NCI-H524 (cell line): ENCODE measurements around the gene KCTD19.
"Not testable (repeated sequence)": the region's sequence is repeated elsewhere in the genome, so short reads cannot be mapped to it uniquely, and the experiment has no call there.

Experiments
- DNase-seq, 2 experiments: peaks; one replicate each; lab custom pipeline; 2025; lab: John Stamatoyannopoulos, UW

KCTD19 gene

DNA sequence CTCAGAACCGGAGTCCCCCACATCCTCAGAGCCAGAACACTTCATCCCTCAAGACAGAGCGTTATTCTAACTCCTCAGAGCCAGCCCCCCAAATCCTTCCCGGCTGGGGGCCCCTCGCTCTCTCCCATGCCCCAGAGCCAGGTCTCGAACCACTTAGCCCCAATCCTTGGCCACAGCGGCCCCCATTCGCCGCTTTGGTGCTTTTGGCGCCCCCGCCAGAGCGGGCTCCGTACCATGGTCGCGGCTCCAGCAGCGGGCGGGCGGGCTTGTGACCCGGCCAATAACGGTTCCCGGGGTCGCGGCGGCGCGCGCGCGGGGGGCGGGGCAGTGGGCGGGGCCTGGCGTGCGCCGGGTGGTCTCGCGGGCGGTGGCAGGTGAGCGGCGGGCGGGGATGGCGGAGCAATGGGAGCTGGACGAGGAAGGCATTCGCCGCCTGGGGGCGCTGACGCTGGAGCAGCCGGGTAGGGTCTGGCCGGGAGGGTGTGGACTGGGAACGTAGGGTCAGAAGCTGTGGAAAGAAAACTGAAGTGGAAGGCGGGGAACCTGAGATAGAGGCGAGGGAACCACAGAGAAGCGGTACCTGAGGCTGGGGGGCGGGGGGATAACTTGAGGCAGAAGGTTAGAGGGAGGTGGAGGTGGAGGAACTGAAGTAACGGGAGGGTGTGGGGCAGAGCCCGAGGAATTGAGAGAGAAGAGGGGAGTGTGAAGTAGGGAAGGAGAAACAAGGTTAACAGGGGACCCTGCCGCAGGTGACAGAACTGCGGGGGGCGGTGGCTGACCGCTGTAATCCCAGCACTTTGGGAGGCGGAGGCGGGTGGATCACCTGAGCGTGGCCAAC lies at the start of gene KCTD19, which contains the start of gene LRRC36:
KCTD19 (minus strand) TSS at position 270 of the 838 bp plus-strand sequence; CDS start at position 236, 34 bp downstream.
LRRC36 (plus strand) TSS at position 344 of the 838 bp plus-strand sequence; CDS start at position 392, 48 bp downstream.
- DNase-seq = peak; percentile 74 to 88

DNA sequence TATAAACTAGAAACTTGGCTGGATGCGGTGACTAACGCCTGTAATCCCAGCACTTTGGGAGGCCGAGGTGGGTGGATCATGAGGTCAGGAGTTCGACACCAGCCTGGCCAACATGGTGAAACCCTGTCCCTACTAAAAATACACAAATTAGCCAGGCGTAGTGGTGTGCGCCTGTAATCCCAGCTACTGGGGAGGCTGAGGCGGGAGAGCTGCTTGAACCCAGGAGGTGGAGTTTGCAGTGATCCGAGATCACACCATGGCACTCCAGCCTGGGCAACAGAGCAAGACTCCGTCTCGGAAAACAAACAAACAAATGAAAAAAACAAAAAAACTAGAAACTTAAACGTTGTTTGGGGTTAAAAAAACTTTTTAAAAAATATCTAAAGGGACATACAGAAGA lies 49.5 kb upstream of the KCTD19 start:
- DNase-seq = not testable (repeated sequence)

DNA sequence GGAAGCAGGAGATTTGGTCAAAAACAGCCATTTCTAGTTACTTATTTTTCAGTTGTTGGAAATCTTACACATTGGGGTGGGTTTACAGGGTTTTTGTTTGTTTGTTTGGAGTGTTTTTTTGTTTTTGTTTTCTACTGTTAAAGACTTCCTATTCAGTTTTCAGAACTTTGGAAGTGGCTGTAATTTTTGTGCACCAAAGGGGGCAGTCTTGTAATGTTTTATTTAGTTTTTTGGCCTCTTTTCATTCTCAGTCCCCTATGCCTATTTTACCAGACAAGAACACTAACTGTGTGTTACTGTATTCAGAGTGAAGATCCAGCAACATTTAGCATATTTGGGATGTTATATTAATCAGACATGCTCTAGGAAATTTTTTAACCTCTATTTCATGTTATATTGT lies 46.1 kb upstream of the KCTD19 start:
- peak in 1 of 2 experiments; percentile 43 for DNase-seq

DNA sequence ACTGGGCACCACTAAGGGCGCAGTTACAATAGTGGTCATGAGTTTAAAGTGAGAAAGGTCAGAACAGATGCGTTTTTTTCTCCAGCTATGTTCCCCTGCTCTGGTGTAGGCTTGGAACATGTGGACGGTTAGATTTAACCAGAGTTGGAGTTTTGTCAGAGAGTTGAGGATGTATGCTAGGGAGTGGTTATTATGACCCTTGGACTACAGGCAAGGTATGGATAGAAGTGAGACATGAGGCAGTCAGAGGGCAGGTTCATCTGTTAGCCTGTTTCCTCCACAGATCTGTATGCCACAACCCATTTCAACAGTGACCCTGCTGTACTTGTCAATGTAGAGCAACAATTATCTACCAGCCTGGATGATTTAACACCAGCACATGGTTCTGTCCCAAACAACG lies 44.1 kb upstream of the KCTD19 start:
- DNase-seq = no peak

DNA sequence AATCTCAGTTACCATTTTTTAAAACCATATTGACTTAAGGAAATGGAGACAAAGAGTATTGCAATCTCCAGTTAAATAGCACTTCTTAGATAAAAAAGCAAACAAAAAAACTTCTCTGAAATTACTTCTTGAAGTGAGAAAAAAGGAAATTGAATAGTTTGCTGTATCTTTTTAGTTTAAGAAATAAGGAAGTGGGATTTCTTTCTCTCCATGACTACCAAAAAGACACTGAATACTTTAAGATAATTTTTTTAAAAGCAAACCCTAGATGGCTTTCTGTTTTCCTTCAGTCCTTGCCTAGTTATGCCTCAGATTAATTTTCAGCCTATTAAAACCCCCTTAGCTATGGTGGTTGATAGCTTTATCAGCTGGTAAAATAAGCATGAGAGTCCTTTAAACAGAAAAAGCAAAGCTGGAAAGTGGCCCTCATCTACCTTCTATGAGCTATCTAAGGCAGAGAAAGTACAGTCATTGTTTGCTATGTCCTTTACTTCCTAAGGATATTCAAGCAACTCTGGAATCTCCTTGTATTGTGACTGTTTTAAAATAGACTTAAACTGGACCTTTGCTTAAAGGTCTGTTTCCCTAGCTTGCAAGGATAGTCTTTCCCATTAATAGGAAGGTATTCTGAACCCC lies 38.2 kb upstream of the KCTD19 start:
- DNase-seq = no peak

DNA sequence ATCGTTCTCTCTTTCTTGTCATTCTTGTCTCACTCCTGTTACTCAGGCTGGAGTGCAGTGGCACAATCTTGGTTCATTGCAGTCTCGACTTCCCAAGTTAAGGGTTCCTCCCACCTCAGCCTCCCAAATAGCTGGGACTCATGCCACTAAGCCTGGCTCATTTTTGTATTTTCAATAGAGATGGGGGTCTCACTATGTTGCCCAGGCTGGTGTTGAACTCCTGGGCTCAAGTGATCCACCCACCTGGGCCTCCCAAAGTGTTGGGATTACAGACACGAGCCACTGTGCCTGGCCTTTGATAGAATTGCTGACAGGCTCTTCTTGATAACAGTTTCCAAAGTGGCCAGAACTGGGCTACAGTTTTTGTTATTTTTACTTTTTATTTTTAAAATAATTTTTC lies 34.5 kb upstream of the KCTD19 start:
- no peak for DNase-seq

DNA sequence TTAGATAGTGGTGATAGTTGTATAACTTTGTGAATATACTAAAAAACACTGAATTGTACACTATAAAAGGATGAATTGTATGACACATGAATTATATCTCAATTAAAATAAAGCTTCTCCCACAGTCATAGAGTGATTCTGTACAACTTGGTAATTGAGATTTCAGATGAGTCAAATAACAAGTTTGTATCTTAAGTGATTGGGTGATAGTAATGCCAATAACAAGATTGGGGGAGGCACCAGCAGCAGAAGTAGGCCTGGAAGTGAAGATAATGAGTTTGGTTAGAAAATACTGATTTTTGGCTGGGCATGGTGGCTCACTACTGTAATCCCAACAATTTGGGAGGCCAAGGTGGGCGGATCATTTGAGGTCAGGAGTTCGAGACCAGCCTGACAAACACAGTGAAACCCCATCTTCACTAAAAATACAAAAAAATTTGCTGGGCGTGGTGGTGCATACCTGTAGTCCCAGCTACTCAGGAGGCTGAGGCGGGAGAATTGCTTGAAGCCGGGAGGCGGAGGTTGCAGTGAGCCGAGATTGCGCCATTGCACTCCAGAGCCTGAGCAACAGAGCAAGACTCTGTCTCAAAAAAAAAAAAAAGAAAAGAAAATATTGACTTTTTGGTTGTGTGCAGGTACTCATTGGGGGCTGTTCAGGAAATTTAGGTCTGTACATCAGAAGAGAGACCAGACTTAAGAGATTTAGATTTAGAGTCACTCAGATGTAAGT lies 33.2 kb upstream of the KCTD19 start:
- not testable (repeated sequence) for DNase-seq

DNA sequence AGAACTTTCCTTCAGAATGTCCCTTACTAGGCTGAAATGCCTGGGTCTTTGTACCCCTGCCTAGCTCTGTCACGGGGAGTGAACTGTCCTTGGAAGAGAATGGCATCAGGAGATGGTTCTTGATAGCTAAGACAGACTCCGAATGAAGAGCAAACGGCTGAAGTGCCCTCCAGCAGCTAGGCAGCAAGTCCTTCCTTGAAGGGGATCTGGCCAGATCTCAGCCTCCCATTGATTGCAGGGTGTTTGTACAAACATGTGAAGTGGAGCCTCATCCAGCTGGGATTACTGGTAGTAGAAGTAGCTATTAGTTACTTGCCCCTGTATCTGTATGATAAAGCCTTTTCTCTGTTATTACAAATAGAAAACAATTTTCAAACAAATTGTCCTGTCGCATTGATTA lies 31.0 kb upstream of the KCTD19 start:
- no peak for DNase-seq

DNA sequence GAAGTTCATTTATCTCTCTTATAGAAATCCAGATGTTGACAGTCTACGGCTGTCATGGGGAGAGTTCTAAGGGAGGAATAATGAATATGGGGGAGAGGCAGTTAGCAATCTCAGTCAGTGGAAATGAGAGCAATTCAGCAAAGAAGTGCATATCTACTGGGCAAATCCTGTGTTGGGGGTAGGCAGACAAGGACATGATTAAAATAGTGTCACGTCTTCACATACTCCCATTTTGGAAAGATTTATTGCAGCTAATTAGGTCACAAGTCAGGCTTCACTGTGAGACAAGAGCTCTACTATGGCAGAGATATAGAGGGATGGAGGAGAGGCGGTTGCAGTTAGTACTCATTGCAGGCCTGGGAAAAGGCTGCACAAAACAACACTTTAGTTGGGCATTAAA lies 29.9 kb upstream of the KCTD19 start:
- DNase-seq = no peak

DNA sequence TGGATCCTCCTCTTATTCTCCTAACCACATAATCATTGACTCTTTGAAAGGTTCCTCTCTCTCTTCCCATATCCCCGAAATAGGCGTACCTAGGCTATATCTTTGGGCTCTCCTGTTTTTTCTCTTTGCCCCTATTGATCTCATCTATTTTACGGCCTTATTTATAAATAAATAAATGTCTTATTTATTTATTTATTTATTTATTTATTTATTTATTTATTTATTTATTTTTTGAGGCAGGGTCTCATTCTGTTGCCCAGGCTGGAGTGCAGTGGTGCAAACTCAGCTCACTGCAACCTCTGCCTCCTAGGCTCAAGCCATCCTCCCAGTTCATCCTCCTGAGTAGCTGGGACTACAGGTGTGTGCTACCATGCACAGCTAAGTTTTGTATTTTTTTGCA lies 25.9 kb upstream of the KCTD19 start:
- not testable (repeated sequence) for DNase-seq

DNA sequence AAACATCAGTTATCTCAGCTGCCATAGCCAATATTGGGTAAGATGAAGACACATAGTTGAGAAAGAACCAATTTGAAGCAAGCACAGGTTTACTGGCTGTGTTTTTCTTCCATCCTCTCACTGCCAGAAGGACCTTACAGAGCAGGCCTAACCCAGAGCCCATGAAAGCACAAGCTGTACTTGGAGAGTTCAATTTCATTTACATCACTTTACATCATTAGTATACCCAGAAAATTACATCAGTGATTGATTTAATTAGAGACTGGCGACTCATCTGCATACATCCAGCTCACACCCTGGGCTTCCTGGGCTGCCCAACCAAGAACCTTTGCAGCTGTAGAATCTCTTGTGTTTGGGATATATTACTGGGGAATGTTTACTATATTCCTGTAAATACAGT lies 23.8 kb upstream of the KCTD19 start:
- DNase-seq = no peak

DNA sequence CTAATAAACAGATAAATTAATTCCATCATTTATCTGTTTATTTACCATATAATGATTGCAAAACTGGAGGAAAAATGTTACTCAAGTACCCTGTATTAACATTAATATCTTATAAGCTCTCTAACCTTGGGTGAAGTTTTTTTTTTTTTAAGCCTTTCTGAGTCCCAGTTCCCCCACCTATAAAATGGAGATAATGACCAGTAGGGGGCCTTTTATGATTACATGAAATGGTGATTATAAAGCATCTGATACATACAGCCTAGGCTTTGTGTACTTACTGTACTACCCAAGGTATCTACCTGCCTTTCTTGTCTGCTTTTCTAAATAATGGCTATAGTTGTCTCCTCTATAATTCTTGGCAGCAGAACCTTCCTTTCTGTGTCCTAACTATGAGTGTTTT lies 22.6 kb upstream of the KCTD19 start:
- DNase-seq = peak in 1 of 2 experiments; percentile 68

DNA sequence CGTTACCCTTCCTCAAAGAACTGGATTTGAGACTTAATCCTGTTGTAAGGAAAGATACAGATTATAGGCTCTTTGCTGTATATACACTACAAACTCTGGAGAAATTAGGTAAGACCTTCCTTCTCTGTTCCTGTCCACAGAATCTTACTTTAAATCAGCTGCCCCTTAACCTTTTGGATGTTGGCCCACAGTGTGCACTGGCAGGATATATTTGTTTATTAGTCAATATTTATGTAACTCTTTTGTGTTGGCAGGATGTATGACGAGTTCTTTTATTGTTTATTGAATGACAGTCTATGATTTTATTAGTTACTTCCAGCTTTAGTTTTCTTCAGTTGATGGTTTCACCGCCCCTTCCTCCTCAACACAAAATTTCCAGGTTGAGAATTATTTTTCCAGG lies 19.8 kb upstream of the KCTD19 start:
- DNase-seq = no peak

DNA sequence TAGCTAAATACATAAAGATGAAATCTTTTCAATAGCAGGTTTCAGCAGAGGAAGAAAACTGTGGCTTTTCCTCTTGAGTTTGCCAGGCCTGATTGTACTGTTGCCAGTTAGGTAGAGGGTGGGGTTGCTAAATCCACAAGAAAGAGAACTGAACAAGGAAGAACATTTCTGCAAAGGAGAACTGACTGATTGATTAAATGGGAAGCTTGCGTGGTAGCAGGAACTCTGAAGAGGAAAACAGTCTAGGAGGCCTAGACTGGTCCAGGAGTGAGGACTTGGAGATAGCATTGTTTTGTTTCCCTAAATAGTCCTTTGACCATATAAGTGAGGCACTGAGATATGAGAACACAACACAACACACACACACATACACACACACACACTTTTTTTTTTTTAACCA lies 18.9 kb upstream of the KCTD19 start:
- no peak for DNase-seq

DNA sequence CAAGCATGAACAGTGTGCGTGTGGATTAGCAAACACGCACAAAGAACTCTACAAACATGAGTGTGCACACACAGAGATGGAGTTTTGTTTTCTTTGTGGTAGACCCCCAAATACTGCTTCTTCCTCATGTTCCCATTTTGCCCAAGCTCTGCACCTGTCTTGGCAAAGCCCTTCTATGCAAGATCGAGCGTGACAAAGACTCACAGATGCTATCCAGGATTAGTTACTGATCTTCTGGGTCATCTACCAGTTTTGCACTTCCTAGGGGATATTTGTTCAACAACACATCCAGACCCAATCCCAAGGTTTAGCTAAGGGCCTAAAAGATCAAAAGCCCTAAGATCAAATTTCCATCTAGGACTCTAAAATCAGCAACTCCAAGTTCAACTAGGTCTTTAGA lies 16.1 kb upstream of the KCTD19 start:
- no peak for DNase-seq

DNA sequence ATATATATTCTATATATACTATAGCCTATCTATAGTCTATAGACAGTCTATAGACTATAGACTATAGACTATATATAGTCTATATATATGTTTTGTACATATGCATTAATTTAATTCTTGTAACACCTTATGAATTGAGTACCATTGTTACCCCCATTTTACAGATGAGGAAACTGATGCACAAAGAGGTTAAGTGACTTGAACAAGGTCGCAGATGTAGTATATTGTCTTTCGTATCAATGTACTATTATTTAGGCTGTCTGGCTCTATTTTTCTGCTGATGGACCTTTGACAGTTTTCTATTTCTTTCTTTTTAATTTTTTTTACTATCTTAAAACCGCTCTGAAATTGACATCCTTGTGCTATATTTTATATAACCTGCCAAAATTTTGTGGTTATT lies 14.7 kb upstream of the KCTD19 start:
- no peak for DNase-seq

DNA sequence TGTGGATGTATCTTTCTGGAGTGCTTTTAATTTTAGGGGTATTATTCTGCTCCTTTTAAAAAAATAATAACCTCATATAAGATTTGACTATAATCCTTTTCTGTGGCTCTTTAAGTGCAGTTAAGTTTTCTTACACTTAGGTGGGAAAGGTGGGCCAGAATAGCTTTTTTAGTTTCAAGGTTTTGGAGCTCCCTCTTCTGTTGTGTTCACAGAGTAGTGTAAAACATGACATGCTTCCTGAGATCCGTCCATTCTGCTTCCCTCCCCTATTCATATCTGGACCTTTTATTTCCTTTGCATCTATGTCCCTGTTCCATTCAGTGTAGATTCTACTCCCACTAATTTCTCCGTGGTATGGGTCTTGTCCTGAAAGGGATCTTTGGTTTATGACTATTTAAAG lies 12.9 kb upstream of the KCTD19 start:
- DNase-seq = no peak

DNA sequence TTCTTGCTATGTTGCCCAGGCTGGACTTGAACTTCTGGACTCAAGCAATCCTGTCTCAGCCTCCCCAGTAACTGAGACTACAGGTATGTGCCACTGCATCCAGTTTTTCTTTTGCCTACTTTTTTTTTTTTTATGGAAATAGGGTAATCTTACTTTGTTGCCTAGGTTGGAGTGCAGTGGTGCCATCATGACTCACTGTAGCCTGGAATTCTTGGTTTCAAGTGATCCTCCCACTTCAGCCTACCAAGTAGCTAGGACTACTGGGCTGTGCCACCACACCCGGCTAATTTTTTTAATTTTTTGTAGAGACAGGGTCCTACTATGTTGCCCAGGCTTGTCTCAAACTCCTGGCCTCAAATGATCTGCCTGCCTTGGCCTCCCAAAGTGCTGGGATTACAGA lies 10.1 kb upstream of the KCTD19 start:
- DNase-seq = no peak

DNA sequence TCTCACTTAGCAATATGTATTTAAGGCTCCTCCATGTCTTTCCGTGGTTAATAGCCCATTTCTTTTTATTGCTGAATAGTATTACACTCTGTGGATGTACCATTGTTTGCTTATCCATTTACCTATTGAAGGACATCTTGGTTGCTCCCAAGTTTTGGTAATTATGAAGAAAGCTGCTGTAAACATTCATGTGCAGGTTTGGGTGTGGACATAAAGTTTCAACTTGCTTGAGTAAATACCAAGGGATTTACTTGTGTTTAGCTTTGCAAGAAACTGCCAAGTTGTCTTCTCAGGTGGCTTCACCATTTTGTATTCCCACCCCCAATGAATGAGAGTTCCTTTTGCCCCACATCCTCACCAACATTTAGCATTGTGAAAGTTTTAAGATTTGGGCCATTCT lies 9.6 kb upstream of the KCTD19 start:
- no peak for DNase-seq

DNA sequence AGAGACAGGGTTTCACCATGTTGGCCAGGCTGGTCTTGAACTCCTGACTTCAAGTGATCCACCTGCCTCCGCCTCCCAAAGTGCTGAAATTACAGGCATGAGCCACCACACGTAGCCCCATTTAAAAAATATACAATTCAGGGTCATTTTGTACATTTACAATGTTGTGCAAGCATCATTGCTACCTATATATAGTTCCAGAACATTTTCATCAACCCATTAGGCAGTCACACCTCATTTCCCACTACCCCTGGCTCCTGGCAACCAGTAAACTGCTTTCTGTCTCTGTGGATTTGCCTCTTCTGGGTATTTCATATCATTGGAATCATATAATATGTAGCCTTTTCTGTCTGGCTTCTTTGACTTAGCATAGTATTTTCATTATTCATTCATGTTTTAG lies 6.8 kb upstream of the KCTD19 start:
- DNase-seq = no peak

DNA sequence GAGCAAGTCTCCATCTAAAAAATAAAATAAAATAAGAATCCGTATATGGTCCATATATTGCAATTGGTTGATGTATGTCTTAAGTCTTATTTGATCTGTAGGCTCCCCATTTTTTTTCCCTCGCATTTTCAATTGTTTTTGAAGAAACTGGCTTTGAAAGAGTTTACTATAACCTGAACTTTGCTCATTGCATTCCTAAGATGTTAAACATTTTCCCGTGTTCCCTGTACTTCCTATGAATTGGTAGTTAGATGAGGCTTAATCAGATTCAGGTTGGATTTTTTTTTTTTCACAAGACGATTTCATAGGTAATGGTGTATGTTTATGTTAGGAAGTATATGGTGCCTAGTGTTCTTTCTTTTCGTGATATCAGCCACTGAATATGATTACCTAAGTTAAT lies 3.4 kb upstream of the KCTD19 start:
- no peak for DNase-seq

DNA sequence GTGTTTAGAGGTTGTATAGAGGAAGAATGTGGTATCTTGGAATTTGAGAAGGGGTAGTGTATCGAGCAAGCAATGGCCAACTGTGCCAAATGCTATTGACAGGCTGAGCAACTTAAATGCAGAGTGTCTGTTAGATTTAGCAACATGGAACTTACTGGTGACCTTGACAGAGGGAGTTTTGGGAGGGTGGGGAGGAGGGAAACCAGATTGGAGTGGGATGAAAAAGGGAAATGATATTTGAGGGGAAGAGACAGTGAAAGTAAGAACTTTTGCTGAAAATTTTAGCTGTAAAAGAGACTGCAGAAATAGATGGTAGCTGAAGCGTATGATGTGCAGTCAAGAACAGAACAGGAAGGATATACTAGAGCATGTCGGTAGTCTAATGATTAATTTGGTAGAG lies 1.2 kb upstream of the KCTD19 start:
- no peak for DNase-seq

DNA sequence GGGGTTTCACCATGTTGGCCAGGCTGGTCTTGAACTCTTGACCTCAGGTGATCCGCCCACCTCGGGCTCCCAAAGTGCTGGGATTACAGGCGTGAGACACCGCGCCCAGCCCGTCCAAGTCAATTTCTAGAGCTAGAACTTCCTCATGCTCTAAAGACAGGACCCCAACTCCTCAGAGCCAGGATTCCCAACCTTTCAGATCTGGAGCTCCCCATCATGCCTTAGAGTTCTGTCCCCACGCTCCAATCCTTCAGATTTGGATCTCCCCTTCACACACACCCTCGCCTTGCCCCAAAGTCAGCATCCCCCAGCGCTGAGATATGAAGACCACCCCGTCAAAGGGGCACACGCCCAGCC lies 448 bp downstream of the KCTD19 start:
- no peak for DNase-seq
